Breast epithelium (tissue), 4 donors: Measurements from ENCODE around the gene CCDC33. TPM values are rescaled to one million over a fixed set of nuclear protein-coding genes. Genes with fewer than 3 reads are reported as not detected.

ENCODE experiments used
- DNase-seq, 2 donors: peaks; one replicate each; pipeline ENCODE4 v3.0.0-alpha.2; 2019; ENCODE audit warnings: low spot score in 2 of 2
- H3K27ac ChIP-seq, 2 donors: fragments of 200-600 bp; sonication (generic) in 1 of 2; one replicate each; pipeline ENCODE4 v1.5.1; 2016 to 2019; ENCODE audit warnings: mild to moderate bottlenecking in 1 of 2
- H3K27me3 ChIP-seq, 2 donors: fragments of 200-600 bp; sonication (generic) in 1 of 2; one replicate each; pipeline versions ENCODE4 v1.5.1 to v1.6.0; 2017 to 2019; ENCODE audit warnings: control low read depth in 1 of 2, mild to moderate bottlenecking in 1 of 2
- H3K36me3 ChIP-seq: fragments of 200-600 bp; one replicate; pipeline ENCODE4 v1.5.1; 2019
- H3K4me1 ChIP-seq, 2 donors: fragments of 200-600 bp; sonication (generic); one replicate each; pipeline ENCODE4 v1.5.1; 2016 to 2019; ENCODE audit warnings: control low read depth in 1 of 2
- H3K4me3 ChIP-seq, 3 donors: fragments of 200-600 bp; sonication (generic); 1 replicate in 2 of 3; 2 replicates in 1 of 3; pipeline ENCODE4 v1.5.1; 2016 to 2019; ENCODE audit warnings: mild to moderate bottlenecking in 3 of 3, moderate library complexity in 2 of 3
- H3K9me3 ChIP-seq, 2 donors: fragments of 200-600 bp; sonication (generic) in 1 of 2; one replicate each; pipeline ENCODE4 v1.5.1; 2016 to 2019; ENCODE audit warnings: control low read depth in 1 of 2
- POLR2A ChIP-seq: fragments of 450-650 bp; IDR thresholded peaks from one replicate; pipeline ENCODE4 v1.6.1; 2016; ENCODE audit warnings: antibody characterized with exemption, mild to moderate bottlenecking, moderate library complexity
- POLR2AphosphoS5 ChIP-seq, 3 donors: sonication (generic); formaldehyde crosslinking; IDR thresholded peaks; one replicate each; pipeline ENCODE4 v1.6.1; 2017; ENCODE audit warnings: antibody characterized with exemption in 3 of 3
- intact Hi-C: fragments of 100-400 bp; cut with DNase I; formaldehyde crosslinking; loops from one replicate; pipeline ENCODE4 v1.15.1; 2023; ENCODE audit warnings: low total_unique reads
- total RNA-seq, 3 donors: library from RNA; depleted of rRNA; stranded (reverse); fragments of >200 nt; gene quantifications; one replicate each; pipeline ENCODE4 v1.1.0, GENCODE V29; 2016
- TF ChIP-seq, protein P1 (sequence below), 3 donors: fragments of 450-650 bp; IDR thresholded peaks; one replicate each; pipeline ENCODE4 v1.5.1; 2016 to 2017; ENCODE audit warnings: antibody characterized with exemption in 3 of 3, mild to moderate bottlenecking in 3 of 3, moderate library complexity in 3 of 3

The CCDC33 gene
- total RNA-seq, 3 donors from 2014 or later, result 0.33 TPM; not detected in 2

GRCh38 chr15:74374648-74375302, 138.6 kb downstream of the CCDC33 start:
- intact Hi-C loops, result no loop called here
- TF ChIP-seq POLR2AphosphoS5 (IDR thresholded peaks at IDR 0.05) (no peak), POLR2A (no peak)
- TF ChIP-seq, protein P1, sequence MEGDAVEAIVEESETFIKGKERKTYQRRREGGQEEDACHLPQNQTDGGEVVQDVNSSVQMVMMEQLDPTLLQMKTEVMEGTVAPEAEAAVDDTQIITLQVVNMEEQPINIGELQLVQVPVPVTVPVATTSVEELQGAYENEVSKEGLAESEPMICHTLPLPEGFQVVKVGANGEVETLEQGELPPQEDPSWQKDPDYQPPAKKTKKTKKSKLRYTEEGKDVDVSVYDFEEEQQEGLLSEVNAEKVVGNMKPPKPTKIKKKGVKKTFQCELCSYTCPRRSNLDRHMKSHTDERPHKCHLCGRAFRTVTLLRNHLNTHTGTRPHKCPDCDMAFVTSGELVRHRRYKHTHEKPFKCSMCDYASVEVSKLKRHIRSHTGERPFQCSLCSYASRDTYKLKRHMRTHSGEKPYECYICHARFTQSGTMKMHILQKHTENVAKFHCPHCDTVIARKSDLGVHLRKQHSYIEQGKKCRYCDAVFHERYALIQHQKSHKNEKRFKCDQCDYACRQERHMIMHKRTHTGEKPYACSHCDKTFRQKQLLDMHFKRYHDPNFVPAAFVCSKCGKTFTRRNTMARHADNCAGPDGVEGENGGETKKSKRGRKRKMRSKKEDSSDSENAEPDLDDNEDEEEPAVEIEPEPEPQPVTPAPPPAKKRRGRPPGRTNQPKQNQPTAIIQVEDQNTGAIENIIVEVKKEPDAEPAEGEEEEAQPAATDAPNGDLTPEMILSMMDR (IDR thresholded peaks at IDR 0.05), result no peak
- H3K36me3 ChIP-seq, result no peaks in the 10 kb centered on the region
- no peaks in the 10 kb centered on the region for H3K27me3 ChIP-seq
- H3K27ac ChIP-seq, result no peak overlapping the region
- H3K4me1 ChIP-seq, result peaks cover 0 to 8% of the 10 kb centered on the region in 2 donors
- peak overlapping the region; percentile 50 to 79 (median 65) for H3K4me3 ChIP-seq
- no peaks in the 10 kb centered on the region for H3K9me3 ChIP-seq
- DNase-seq, result no peak

GRCh38 chr15:74375303-74375693, 139.2 kb downstream of the CCDC33 start:
- H3K4me1 ChIP-seq, result peaks cover 0 to 8% of the 10 kb centered on the region in 2 donors
- DNase-seq, result peak; percentile 77
- intact Hi-C loops, result no loop called here
- H3K9me3 ChIP-seq, result no peaks in the 10 kb centered on the region
- H3K4me3 ChIP-seq, result no peak overlapping the region
- no peaks in the 10 kb centered on the region for H3K36me3 ChIP-seq
- H3K27ac ChIP-seq, result no peak overlapping the region
- H3K27me3 ChIP-seq, result no peaks in the 10 kb centered on the region
- TF ChIP-seq, protein P1 (IDR thresholded peaks at IDR 0.05), result peak; percentile 37 to 87 (median 72)
- TF ChIP-seq POLR2AphosphoS5 (IDR thresholded peaks at IDR 0.05), result no peak

DNA sequence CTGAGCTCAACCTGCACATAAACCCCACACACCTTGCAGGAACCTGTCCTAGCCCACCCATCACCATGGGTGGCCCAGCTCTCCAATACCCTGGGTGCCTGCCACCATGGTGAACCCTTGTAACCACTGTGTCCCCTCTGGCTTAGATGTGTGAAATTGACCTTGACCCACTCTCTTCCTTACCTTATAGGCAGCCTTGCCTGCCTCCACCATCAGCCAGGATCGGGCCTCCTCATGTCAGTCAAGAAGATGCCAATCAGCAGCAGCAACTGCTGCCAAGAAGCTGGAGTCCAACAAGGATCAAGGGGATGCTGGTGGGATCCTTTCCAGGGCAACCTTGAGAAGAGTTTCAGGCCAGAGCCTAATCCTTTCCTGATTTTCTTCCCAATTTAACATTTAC, 140.1 kb downstream of the CCDC33 start:
- DNase-seq, result peak in 1 of 2 donors; percentile 6
- Histone ChIP-seq H3K36me3 (no peaks in the 10 kb centered on the region), H3K9me3 (no peaks in the 10 kb centered on the region), H3K4me3 (no peak overlapping the region), H3K4me1 (peaks cover 0 to 8% of the 10 kb centered on the region in 2 donors), H3K27me3 (no peaks in the 10 kb centered on the region), H3K27ac (no peak overlapping the region)
- TF ChIP-seq, protein P1 (IDR thresholded peaks at IDR 0.05), result no peak
- no peak for TF ChIP-seq POLR2AphosphoS5 (IDR thresholded peaks at IDR 0.05)
- TF ChIP-seq POLR2A, result no peak
- intact Hi-C loops, result no loop called here

- peaks cover 0 to 8% of the 10 kb centered on the region in 2 donors for H3K4me1 ChIP-seq
- peak in 1 of 2 donors; percentile 47 for DNase-seq
- TF ChIP-seq POLR2A (no peak), POLR2AphosphoS5 (IDR thresholded peaks at IDR 0.05) (no peak)
- TF ChIP-seq, protein P1 (IDR thresholded peaks at IDR 0.05), result no peak
These were observed 140.9 kb downstream of the CCDC33 start for GRCh38 chr15:74376825-74377581.

More at GRCh38 chr15:74376825-74377581, 140.9 kb downstream of the CCDC33 start:
- intact Hi-C loops, result no loop called here
- Histone ChIP-seq H3K27me3 (no peaks in the 10 kb centered on the region), H3K4me3 (no peak overlapping the region), H3K27ac (no peak overlapping the region), H3K36me3 (no peaks in the 10 kb centered on the region), H3K9me3 (no peaks in the 10 kb centered on the region)
